Stimulated activated naive CD8-positive, alpha-beta T cell treated with anti-CD3 and anti-CD28 coated beads, Interleukin-15, amount 100 ng/mL, for 72 hours (primary cell): Measurements from ENCODE around the gene LBX1.

Experiments
- ATAC-seq: fragments of 150-1000 bp; cut with Tn5 transposase; 2 replicates; pipeline ENCODE4 v1.10.0; 2021; ENCODE audit warnings: mild to moderate bottlenecking, moderate library complexity
- DNase-seq, 2 donors: peaks; one replicate each; pipeline ENCODE4 v3.0.0; 2021 to 2022
- H3K27ac Mint-ChIP-seq, 2 donors: one replicate each; pipeline ENCODE4 v1.8.0; 2022; ENCODE audit warnings: mild to moderate bottlenecking in 2 of 2, mixed read lengths in 2 of 2, moderate library complexity in 2 of 2
- H3K27me3 Mint-ChIP-seq: one replicate; pipeline ENCODE4 v1.8.0; 2022; ENCODE audit warnings: mixed read lengths
- H3K4me1 Mint-ChIP-seq: one replicate; pipeline ENCODE4 v1.8.0; 2022; ENCODE audit warnings: mild to moderate bottlenecking, mixed read lengths
- H3K4me3 Mint-ChIP-seq, 2 donors: one replicate each; pipeline ENCODE4 v1.8.0; 2022; ENCODE audit warnings: mild to moderate bottlenecking in 2 of 2, mixed read lengths in 2 of 2, moderate library complexity in 1 of 2
- H3K9me3 Mint-ChIP-seq, 2 donors: one replicate each; pipeline ENCODE4 v1.8.0; 2022; ENCODE audit warnings: mixed read lengths in 2 of 2

Gene LBX1

DNA sequence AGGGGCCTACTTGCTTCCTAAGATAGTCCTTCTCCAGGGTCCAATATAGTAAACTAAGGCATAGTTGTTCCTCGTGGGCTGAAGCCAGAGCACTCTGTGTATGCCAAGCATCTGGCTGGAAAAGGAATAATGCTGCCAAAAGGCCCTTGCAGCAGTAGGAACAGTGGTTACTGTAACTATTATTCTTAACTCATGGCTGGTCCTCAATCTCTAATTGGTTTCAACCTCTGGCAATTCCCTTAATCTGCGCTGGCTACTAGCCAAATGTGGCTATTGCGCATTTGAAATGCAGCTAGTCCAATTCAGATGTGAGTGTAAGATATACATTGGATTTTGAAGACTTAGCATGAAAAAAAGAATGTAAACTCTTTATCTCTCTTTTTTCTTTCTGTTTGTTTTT, 27.8 kb upstream of the LBX1 start:
- DNase-seq (no peak), ATAC-seq (no peak)
- Mint-ChIP-seq H3K4me3 (no peak overlapping the region), H3K4me1 (no peaks in the 10 kb centered on the region), H3K9me3 (peaks cover 0 to 5% of the 10 kb centered on the region in 2 donors), H3K27me3 (peaks cover 40% of the 10 kb centered on the region), H3K27ac (no peak overlapping the region)

DNA sequence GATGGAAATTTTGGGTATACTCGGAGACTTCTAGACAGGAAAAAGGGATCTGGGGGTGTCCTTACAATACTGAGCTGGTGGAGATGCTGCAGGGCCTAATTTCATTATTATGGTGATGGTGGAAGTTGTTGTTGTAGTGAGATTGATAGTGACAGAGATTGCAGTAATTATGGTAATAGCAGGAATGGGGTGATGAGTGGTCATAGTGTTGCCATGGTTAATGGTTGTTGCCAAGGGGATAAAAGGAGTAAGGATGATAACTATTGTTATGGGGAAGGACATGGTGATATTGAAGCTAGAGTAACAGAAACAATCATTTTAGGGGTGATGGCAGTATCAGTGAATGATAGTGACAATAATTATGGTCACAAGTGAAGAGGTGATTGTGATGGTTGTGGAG, 27.1 kb upstream of the LBX1 start:
- peaks cover 40% of the 10 kb centered on the region for H3K27me3 Mint-ChIP-seq
- no peaks in the 10 kb centered on the region for H3K4me1 Mint-ChIP-seq
- H3K27ac Mint-ChIP-seq, result no peak overlapping the region

DNA sequence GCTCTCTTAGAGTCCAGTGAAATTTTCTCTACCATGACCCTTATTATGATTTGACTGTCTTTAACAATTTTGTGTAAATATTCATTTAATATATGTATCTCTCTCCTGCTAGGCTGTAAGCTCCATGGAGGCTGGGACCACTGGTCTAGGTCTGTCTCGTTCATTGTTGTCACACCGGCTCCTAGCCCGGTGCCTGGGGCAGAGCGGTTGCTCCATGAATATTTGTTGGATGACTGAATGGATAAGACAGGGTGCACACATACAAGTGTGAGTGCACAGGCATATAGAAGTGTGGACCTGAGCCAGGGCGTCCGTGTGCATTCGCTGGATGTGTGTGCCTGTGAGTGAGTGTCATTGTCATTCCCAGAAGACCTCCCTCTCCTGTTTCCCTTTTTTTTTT, 20.9 kb upstream of the LBX1 start:
- H3K4me3 Mint-ChIP-seq, result no peak overlapping the region
- no peak overlapping the region for H3K27ac Mint-ChIP-seq
- no peaks in the 10 kb centered on the region for H3K9me3 Mint-ChIP-seq
- H3K27me3 Mint-ChIP-seq, result peaks cover 71% of the 10 kb centered on the region
- ATAC-seq, result no peak
- no peak for DNase-seq
- H3K4me1 Mint-ChIP-seq, result no peaks in the 10 kb centered on the region

More for the DNA sequence above, 27.1 kb upstream of the LBX1 start:
- peaks cover 0 to 5% of the 10 kb centered on the region in 2 donors for H3K9me3 Mint-ChIP-seq
- ATAC-seq, result no peak
- no peak for DNase-seq
- H3K4me3 Mint-ChIP-seq, result no peak overlapping the region

DNA sequence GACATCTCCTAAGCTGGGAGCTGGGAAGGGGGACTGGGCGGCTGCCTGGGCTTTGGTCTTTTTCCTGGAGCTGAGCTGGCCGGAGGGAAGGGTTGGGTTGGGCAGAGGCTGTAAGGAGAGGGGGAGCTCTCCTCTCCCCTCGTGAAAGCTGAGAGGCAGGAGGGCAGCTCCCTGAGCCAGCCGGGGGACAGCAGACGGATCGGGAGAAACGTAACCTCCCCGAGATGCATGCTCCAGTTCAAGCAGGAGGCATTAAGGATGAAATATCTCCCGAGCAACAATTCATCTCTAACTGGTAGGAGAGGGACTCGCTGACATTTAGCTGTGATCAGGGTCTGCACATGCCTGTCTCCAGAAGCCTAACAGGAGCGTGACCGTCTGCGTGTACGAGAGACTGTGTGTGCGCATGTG, 19.9 kb upstream of the LBX1 start:
- Mint-ChIP-seq H3K4me1 (no peaks in the 10 kb centered on the region), H3K9me3 (no peaks in the 10 kb centered on the region), H3K27ac (no peak overlapping the region), H3K27me3 (peaks cover 75% of the 10 kb centered on the region), H3K4me3 (no peak overlapping the region)
- no peak for ATAC-seq
- no peak for DNase-seq

DNA sequence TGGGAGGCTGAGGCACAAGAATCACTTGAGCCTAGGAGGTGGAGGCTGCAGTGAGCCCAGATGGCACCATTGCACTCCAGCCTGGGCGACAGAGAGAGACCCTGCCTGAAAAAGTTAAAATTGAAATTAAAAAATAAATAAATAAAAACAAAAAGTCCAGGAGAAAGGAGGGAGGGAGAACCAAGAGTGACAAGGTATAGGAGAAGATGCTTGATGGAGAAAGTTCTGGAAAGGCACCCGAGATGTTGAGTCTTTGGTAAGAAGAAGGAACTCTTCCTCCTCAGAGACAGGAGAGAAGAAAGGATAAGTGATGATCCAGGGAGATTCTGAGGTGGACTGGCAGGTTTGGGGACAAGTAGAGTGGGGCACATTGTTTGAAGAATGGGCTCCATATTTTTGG, 17.4 kb upstream of the LBX1 start:
- H3K9me3 Mint-ChIP-seq, result no peaks in the 10 kb centered on the region
- H3K4me3 Mint-ChIP-seq, result no peak overlapping the region
- H3K4me1 Mint-ChIP-seq, result no peaks in the 10 kb centered on the region
- peaks cover 77% of the 10 kb centered on the region for H3K27me3 Mint-ChIP-seq
- DNase-seq (no peak), ATAC-seq (no peak)
- no peak overlapping the region for H3K27ac Mint-ChIP-seq

DNA sequence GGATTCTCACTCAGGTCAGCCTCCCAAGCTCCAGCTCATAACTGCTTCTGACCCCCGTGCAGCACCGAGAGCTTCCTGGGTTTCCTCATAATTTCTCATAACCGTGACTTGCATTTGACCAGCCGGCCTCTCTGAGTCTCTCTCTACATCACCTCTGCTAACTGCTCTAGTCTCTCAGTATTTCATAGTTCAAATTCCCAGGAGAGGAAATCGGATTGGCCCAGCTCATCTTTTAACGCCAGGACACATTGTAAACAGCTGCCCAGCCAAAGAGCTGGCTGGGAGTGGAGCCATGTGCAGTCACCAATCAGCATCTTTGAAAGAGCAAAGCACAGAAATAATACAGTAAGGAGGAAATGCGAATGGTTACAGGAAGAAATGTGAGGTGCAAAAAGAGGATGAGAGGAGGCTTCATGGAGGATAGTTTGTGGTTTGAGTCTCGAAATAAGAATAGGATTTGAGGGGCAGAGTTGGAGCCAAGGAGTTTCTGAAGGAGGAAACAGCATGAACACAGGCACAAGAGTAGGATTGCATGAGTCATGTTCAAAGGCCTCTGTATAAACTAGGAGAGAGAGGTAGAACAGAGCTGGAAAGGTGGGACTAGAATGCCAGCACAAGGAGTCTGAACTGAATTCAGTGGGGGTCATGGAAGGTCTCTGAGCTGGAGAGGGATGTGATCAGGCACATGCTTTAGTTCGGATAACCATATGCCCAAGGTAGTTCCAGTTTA, 15.2 kb upstream of the LBX1 start:
- ATAC-seq (no peak), DNase-seq (no peak)
- Mint-ChIP-seq H3K27ac (no peak overlapping the region), H3K4me1 (no peaks in the 10 kb centered on the region), H3K27me3 (peaks cover 73% of the 10 kb centered on the region), H3K9me3 (no peaks in the 10 kb centered on the region), H3K4me3 (no peak overlapping the region)

DNA sequence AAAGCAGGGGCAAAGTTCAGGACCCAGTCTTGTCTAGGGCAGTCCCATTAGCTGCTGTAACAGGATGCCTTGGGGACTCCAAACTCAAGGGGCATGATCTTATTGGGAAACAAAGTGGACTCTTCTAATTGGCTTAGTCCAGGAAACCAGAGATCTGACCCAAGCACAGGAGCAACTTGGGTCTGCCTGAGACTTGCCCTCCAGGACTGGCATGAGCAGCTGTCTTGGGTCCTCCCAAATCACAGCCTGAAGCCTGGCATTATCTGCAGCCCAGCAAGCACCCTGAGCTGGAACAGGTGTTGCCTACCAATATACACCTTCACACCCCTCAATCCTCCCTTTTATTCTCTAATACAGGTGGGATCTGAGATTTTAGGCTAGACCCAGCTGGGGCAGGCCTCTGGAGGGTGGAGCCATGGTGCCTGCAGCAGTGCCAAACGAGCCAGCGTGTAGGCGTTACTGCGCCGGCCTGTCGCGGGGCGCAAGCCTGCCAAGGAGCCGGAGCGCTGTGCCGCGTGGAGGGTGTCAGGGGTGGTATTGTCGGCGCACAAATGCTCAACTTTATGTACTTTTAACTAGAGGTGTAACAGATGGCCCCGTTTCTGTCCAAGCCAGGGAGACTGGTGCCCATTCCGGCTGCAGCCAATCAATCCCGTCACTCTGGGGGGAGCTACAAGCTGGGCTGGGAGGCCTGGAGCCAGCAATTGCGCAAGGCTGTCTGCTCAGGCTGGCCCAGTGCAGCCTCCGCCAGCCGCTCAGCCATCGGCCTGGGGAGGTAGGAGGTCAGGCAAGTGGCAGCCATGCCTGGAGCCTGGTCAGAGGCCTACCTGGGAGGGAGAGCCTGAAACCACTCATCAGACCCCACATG, 12.8 kb upstream of the LBX1 start:
- H3K4me1 Mint-ChIP-seq, result peaks cover 12% of the 10 kb centered on the region
- H3K27ac Mint-ChIP-seq, result no peak overlapping the region
- no peak overlapping the region for H3K4me3 Mint-ChIP-seq
- H3K27me3 Mint-ChIP-seq, result peaks cover 83% of the 10 kb centered on the region
- H3K9me3 Mint-ChIP-seq, result no peaks in the 10 kb centered on the region
- ATAC-seq, result no peak
- no peak for DNase-seq

DNA sequence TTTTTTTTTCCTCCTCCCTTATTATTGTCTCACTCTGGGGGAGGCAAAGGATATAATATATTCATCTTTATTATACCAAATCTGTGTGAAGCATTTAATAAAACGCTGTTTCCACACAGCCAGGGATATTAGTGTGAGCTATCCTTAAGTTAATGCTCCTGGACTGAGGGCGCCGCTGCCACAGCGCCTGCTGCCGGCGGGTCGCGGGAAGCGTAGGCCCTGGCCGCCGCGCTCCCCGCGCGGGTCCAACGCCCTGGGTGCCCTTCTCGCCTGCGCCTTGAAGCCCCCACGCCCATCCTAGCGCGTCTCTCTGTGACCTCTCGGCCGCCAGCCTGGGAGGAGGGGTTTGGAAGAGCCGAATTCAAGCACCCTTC, 9.5 kb upstream of the LBX1 start:
- DNase-seq (peak in 1 of 2 donors; percentile 32), ATAC-seq (peak; percentile 77)
- peaks cover 83% of the 10 kb centered on the region for H3K27me3 Mint-ChIP-seq
- no peaks in the 10 kb centered on the region for H3K9me3 Mint-ChIP-seq
- peaks cover 29% of the 10 kb centered on the region for H3K4me1 Mint-ChIP-seq
- H3K4me3 Mint-ChIP-seq, result no peak overlapping the region
- H3K27ac Mint-ChIP-seq, result no peak overlapping the region

DNA sequence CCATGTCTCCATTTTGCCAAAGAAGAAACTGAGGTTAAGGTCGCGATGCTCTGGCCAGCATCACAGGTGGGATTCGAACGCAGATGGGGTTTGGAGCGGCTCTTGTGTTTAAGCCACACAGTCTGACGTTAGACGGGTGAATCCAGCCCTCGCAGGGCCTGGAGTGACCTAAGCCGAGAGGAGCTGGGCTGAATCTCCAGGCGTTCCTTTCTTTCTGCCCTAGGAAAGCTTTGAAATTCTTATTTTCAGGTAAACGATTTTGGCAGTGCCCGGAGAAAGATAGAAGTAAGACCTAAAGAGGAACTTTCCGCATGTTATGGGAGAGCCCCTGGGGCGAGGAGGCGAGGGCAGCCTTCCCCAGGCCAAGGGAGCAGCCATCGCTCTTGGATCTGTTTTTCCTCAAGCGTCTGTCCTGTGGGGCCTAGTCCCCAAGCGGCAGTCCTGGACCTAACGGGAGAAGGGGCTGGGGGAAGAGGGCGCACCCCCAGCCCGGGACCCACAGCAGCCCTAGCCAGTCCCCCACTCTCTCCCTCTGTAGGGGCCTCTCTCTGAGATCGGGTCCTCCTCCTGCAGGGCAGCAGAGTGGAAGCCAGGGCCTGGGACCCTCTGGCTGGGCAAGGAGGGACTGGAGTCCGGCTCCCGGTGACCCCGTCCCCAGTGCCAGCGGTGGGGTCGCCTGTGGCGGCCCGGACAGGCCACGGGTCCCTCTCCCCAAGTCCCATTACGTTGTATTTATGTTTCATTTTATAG, 8.9 kb upstream of the LBX1 start:
- Mint-ChIP-seq H3K27me3 (peaks cover 84% of the 10 kb centered on the region), H3K27ac (peak overlapping the region in 1 of 2 donors; percentile 57), H3K9me3 (no peaks in the 10 kb centered on the region), H3K4me3 (peak overlapping the region in 1 of 2 donors; percentile 22), H3K4me1 (peaks cover 29% of the 10 kb centered on the region)
- ATAC-seq, result peak; percentile 35
- DNase-seq, result no peak

DNA sequence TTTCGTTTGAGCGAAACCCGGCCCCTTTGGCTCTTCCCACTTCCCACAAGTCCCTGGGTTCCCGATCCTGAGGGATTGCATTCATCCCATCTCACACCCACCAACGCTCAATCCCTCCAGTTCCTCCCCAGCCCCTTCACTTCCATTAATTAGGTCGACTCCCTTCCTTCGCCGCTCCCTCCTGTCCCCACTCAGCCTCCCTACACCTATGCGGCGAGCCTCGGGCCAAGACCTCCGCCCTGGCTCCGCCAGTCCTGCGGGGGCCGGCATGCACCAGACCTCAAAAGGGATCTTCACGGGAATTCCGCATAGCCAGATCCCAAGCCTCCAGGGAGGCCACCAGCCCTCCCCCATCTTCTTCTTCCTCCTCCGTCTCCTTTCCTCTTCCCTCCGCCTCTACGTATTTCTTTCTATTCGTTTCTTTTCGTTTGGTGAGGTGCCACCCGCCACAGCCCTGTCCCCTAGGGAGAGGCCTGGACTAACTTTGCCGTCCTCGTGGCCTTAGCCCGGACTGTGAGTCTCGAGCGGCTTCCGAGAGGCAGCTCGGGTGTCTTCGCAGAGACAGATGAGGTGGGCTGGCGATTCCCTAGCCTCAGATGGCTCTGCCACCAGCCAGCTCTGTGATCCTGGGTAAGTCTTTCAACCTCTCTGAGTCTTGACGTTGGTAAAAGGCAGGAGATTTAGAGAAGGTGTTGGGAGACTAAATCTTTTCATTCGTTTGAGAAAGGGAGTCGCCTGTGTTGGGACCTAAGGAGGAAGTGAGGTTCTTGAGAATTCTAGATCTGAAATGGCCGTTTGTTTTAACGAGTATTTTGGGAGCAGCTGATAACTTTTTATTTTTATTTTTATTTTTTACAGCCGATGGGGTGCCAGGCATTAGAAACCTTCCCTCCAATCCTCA, 8.1 kb upstream of the LBX1 start:
- Mint-ChIP-seq H3K4me1 (peaks cover 29% of the 10 kb centered on the region), H3K27me3 (peaks cover 86% of the 10 kb centered on the region), H3K9me3 (no peaks in the 10 kb centered on the region), H3K27ac (peak overlapping the region; percentile 0 to 57), H3K4me3 (peak overlapping the region; percentile 72 to 74)
- ATAC-seq, result no peak
- no peak for DNase-seq

DNA sequence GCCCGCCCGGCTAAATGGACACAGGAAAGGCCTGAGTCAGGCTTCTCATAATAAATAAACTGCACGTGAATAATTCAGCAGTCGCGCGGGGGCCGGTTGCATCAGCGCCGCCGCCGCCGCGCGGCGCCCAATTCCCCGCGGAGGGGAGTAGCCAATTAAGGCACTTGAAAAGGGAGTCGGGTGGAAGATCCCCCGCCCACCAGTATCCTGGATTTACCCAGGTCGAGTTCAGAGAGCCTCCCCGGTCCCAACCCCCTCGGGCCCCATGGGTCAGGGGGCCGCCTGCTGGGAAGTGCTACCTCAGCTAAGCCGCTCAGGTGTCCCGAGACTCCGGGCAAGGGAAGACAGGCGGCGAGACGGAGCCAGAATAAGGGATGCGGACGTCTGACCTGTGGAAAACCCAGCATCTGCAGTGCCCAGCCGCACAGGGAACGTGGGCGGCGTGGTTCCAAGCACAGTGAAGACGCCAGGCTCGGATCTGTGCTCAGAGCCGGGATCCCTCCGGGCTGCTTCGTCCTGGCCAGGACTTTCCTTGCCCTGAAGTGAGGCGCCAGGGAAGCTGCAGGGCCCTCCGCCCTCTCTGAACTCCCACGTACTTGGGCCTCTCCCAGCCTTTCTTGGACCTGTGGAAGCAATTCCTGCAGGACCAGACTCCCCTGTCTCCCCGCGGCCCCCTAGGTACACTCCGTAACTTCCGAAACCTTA, 7.3 kb upstream of the LBX1 start:
- Mint-ChIP-seq H3K27me3 (peaks cover 94% of the 10 kb centered on the region), H3K4me1 (peaks cover 29% of the 10 kb centered on the region), H3K9me3 (no peaks in the 10 kb centered on the region), H3K27ac (no peak overlapping the region), H3K4me3 (peak overlapping the region; percentile 72 to 74)
- ATAC-seq, result peak; percentile 21
- no peak for DNase-seq

DNA sequence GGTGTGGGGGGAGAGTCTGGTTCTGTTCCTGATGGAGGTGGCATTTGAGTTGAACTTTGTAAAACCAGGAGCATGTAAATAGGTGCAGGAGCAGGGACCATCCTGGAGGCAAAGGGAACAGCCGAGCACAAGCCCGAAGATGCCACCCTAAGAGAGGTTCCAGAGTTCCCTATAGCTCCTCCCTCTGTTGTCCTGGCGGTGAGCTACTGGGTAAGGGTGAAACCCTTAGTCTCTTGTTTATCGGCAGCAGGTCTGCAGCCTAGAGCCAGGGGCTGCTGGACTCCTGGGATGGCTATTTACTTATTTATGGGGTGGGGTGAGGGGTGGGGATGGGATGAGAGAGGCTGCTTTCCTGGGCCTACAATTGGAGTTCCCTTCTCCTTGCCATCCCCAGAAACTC, 6.5 kb upstream of the LBX1 start:
- H3K27ac Mint-ChIP-seq, result peak overlapping the region in 1 of 2 donors; percentile 31
- peaks cover 29% of the 10 kb centered on the region for H3K4me1 Mint-ChIP-seq
- no peaks in the 10 kb centered on the region for H3K9me3 Mint-ChIP-seq
- ATAC-seq (no peak), DNase-seq (no peak)
- peaks cover 95% of the 10 kb centered on the region for H3K27me3 Mint-ChIP-seq
- peak overlapping the region in 1 of 2 donors; percentile 65 for H3K4me3 Mint-ChIP-seq

DNA sequence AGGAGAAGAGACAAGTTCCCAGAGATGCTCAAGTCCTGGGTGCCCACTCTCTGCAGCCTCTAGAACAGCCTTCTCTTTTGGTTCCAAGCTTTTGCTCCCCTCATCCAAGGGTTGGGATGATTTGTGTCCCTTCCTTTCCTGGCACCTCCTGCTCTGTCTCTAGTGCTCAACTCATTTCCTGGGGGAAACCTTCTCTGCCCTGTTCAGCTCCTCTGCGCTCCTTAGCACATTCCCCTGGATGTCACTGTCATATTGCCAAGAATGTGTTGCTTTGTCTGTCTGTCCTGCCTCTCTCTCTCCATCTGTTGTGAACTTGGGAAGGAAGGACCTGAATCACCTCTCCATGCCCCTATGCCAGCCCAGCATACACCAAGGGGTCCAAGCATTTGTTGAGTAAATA, 5.1 kb upstream of the LBX1 start:
- peaks cover 39% of the 10 kb centered on the region for H3K4me1 Mint-ChIP-seq
- DNase-seq, result no peak
- no peak for ATAC-seq
- no peak overlapping the region for H3K27ac Mint-ChIP-seq
- H3K9me3 Mint-ChIP-seq, result no peaks in the 10 kb centered on the region
- no peak overlapping the region for H3K4me3 Mint-ChIP-seq
- peaks cover 98% of the 10 kb centered on the region for H3K27me3 Mint-ChIP-seq

DNA sequence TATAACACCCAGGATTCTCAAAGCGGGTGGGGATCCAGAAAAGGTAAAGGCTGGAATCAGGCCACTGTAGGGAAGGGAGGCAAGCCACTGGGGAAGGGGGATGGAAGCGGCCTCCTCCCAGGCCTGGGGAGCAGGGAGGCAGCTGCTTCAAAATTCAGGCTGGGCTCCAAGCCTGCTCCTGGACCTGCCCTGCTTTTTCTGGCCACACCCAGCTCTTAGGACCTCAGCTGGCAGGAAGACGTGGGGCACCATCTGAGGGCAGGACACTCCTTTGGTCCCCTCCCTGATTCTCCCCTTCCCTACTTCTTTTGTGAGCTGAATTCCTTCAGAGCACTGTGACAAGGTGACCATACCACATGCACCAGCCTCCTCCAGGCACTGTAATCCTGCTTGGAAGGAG, 4.6 kb upstream of the LBX1 start:
- H3K4me3 Mint-ChIP-seq, result no peak overlapping the region
- no peak for DNase-seq
- H3K9me3 Mint-ChIP-seq, result no peaks in the 10 kb centered on the region
- H3K27ac Mint-ChIP-seq, result no peak overlapping the region
- H3K4me1 Mint-ChIP-seq, result peaks cover 44% of the 10 kb centered on the region
- H3K27me3 Mint-ChIP-seq, result peaks cover 98% of the 10 kb centered on the region
- no peak for ATAC-seq
